GM18507 (cell line): ENCODE results near the gene DEF6.
"Not testable (repeated sequence)": the region's sequence is repeated elsewhere in the genome, so short reads cannot be mapped to it uniquely, and the experiment has no call there.

Experiments used
- DNase-seq: peaks from one replicate; pipeline ENCODE4 v3.0.0; 2011; ENCODE audit warnings: low read depth; ENCODE audit not compliant: insufficient read length; ENCODE audit errors: extremely low spot score
- FAIRE-seq: peaks from 2 replicates; lab custom pipeline; 2011; peaks lifted over from hg19 to GRCh38; lab: Jason Lieb, UNC

Gene DEF6

GRCh38 chr6:35305117-35305516 lies 7.5 kb downstream of the DEF6 start:
- FAIRE-seq (no peak), DNase-seq (no peak)

GRCh38 chr6:35307138-35307537 lies 9.5 kb downstream of the DEF6 start:
- not testable (repeated sequence) for DNase-seq, FAIRE-seq

GRCh38 chr6:35308543-35308942 lies 10.9 kb downstream of the DEF6 start:
- not testable (repeated sequence) for FAIRE-seq, DNase-seq

GRCh38 chr6:35309611-35310264 lies 12.1 kb downstream of the DEF6 start:
- FAIRE-seq, result no peak

GRCh38 chr6:35310265-35310831 lies 12.7 kb downstream of the DEF6 start:
- DNase-seq (no peak), FAIRE-seq (no peak)

More at GRCh38 chr6:35309611-35310264, 12.1 kb downstream of the DEF6 start:
- DNase-seq, result no peak

GRCh38 chr6:35311390-35312075 lies 13.9 kb downstream of the DEF6 start:
- DNase-seq (no peak), FAIRE-seq (peak; percentile 44)

GRCh38 chr6:35312076-35312800 lies 14.6 kb downstream of the DEF6 start:
- FAIRE-seq, result no peak
- DNase-seq, result no peak

- DNase-seq, result no peak
- no peak for FAIRE-seq
These were observed 15.2 kb downstream of the DEF6 start for GRCh38 chr6:35312807-35313206.

GRCh38 chr6:35317483-35318195 lies 20.0 kb downstream of the DEF6 start:
- FAIRE-seq, result no peak
- DNase-seq, result no peak

GRCh38 chr6:35318196-35319171 lies 20.9 kb downstream of the DEF6 start:
- DNase-seq (no peak), FAIRE-seq (no peak)

- no peak for DNase-seq
- FAIRE-seq, result no peak
These were observed 21.9 kb downstream of the DEF6 start for GRCh38 chr6:35319346-35320030.

- no peak for DNase-seq
- FAIRE-seq, result no peak
These were observed 22.4 kb downstream of the DEF6 start for GRCh38 chr6:35320031-35320410.

- DNase-seq (no peak), FAIRE-seq (no peak)
These were observed 23.5 kb downstream of the DEF6 start for GRCh38 chr6:35321091-35321490.

GRCh38 chr6:35327349-35328027 lies 29.9 kb downstream of the DEF6 start:
- peak; percentile 55 for FAIRE-seq
- peak; percentile 54 for DNase-seq

GRCh38 chr6:35328108-35328723 lies 30.6 kb downstream of the DEF6 start:
- FAIRE-seq, result no peak
- DNase-seq, result no peak

- FAIRE-seq, DNase-seq: not testable (repeated sequence)
These were observed 31.3 kb downstream of the DEF6 start for GRCh38 chr6:35328965-35329364.

- FAIRE-seq (no peak), DNase-seq (no peak)
These were observed 33.0 kb downstream of the DEF6 start for GRCh38 chr6:35330541-35331119.
